NT2/D1 (cell line): ENCODE results near the gene DLK2.

Experiments
- SUZ12 ChIP-seq: IDR thresholded peaks from 2 replicates; pipeline ENCODE4 v1.6.1; 2011; ENCODE audit not compliant: insufficient read length, insufficient read depth; ENCODE audit errors: extremely low read depth
- YY1 ChIP-seq: IDR thresholded peaks from 2 replicates; pipeline ENCODE4 v1.6.1; 2011; ENCODE audit not compliant: insufficient read length, insufficient read depth
- ZNF274 ChIP-seq: IDR thresholded peaks from 2 replicates; pipeline ENCODE4 v1.6.1; 2011; ENCODE audit warnings: mild to moderate bottlenecking, low read depth, low read length

DNA sequence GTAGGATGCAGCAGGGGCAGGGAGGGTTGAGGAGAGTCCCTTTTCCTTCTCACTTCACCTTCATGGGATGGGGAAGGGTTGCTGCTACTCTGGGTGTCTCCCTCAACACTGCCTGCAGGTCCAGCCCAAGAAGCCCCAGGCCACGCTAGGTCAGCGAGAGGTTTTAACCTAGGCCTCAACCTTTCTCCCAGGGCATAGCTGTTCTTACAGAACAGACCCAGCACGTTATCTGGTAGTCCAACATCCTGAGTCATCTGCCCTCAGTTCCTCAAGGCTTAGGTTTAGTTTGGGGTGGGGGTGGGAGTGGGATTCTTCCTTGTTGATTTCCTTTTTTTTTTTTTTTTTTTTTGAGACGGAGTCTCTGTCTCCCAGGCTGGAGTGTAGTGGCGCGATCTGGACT lies 39.0 kb upstream of the DLK2 start:
- TF ChIP-seq YY1 (no peak), ZNF274 (no peak), SUZ12 (no peak)
